GM23338 (cell line): ENCODE measurements around the gene ERN1.

Experiments used
- CREB1 ChIP-seq: fragments of 250-450 bp; sonication (Bioruptor Pico); IDR thresholded peaks from 2 replicates; pipeline ENCODE4 v1.5.0; 2020; ENCODE audit warnings: low read depth, mild to moderate bottlenecking, moderate library complexity
- EZH2 ChIP-seq: fragments of 200-600 bp; sonication (generic); IDR thresholded peaks from one replicate; pipeline ENCODE4 v1.8.0; 2017; ENCODE audit warnings: antibody characterized with exemption, mild to moderate bottlenecking, low read depth; ENCODE audit not compliant: unreplicated experiment
- EZH2phosphoT487 ChIP-seq: fragments of 200-600 bp; sonication (generic); IDR thresholded peaks from one replicate; pipeline ENCODE4 v1.8.1; 2018; ENCODE audit warnings: antibody characterized with exemption; ENCODE audit not compliant: unreplicated experiment
- JUNB ChIP-seq: IDR thresholded peaks from one replicate; pipeline ENCODE4 v1.6.1; 2016; ENCODE audit warnings: antibody characterized with exemption; ENCODE audit not compliant: unreplicated experiment
- POLR2AphosphoS5 ChIP-seq: IDR thresholded peaks from 2 replicates; pipeline ENCODE4 v1.6.1; 2016; ENCODE audit warnings: antibody characterized with exemption, low read depth
- STAT1 ChIP-seq: IDR thresholded peaks from one replicate; pipeline ENCODE4 v1.6.1; 2016; ENCODE audit warnings: antibody characterized with exemption; ENCODE audit not compliant: unreplicated experiment
- ZNF114 ChIP-seq: fragments of 250-450 bp; sonication (Bioruptor Pico); IDR thresholded peaks from 2 replicates; pipeline ENCODE4 v1.5.0; 2020; ENCODE audit warnings: mild to moderate bottlenecking, moderate library complexity
- ZNF331 ChIP-seq: fragments of 250-450 bp; sonication (Bioruptor Pico); IDR thresholded peaks from 2 replicates; pipeline ENCODE4 v1.5.0; 2020; ENCODE audit warnings: low read depth, mild to moderate bottlenecking, moderate library complexity
- TF ChIP-seq, protein P1 (sequence below), 2 experiments: fragments of 200-600 bp in 1 of 2; sonication (generic) in 1 of 2; conservative IDR thresholded peaks; 2 replicates each; pipeline versions ENCODE4 v1.5.1 to v1.6.1; 2016 to 2017; ENCODE audit warnings: antibody characterized with exemption in 2 of 2, low read depth in 2 of 2, mild to moderate bottlenecking in 2 of 2, moderate library complexity in 1 of 2
- TF ChIP-seq, protein P2 (sequence below): IDR thresholded peaks from 2 replicates; pipeline ENCODE4 v1.6.1; 2016; ENCODE audit warnings: antibody characterized with exemption
- TF ChIP-seq, protein P3 (sequence below): IDR thresholded peaks from one replicate; pipeline ENCODE4 v1.6.1; 2018; ENCODE audit warnings: antibody characterized with exemption; ENCODE audit not compliant: unreplicated experiment
- TF ChIP-seq, protein P4 (sequence below): fragments of 250-450 bp; sonication (Bioruptor Pico); IDR thresholded peaks from 2 replicates; pipeline ENCODE4 v1.5.0; 2020; ENCODE audit warnings: mild to moderate bottlenecking, moderate library complexity

DNA sequence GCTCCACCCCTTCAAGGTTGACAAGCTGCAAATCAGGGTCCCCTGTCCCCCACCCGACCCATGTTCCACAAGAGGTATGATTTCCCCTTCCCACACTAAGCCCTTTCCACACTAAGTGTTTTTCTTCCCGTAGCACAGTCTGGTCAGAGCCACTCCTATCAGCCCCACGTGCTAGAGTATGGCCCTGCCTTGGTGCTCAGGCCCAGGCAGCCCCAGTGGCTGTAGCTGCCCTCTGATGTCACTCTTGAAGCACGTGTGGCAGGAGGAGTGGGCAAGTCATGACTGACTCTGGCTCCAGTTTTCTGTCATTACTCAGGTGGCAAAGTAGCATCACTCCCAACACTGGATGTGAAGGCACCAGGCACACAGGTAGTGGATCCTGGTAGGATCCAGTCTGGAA is 35.4 kb upstream of the ERN1 start:
- TF ChIP-seq, protein P1, sequence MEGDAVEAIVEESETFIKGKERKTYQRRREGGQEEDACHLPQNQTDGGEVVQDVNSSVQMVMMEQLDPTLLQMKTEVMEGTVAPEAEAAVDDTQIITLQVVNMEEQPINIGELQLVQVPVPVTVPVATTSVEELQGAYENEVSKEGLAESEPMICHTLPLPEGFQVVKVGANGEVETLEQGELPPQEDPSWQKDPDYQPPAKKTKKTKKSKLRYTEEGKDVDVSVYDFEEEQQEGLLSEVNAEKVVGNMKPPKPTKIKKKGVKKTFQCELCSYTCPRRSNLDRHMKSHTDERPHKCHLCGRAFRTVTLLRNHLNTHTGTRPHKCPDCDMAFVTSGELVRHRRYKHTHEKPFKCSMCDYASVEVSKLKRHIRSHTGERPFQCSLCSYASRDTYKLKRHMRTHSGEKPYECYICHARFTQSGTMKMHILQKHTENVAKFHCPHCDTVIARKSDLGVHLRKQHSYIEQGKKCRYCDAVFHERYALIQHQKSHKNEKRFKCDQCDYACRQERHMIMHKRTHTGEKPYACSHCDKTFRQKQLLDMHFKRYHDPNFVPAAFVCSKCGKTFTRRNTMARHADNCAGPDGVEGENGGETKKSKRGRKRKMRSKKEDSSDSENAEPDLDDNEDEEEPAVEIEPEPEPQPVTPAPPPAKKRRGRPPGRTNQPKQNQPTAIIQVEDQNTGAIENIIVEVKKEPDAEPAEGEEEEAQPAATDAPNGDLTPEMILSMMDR (conservative IDR thresholded peaks at IDR 0.05; ENCODE audit: low read depth in 2 of 2), result no peak
- TF ChIP-seq EZH2, result no peak
- TF ChIP-seq, protein P2, sequence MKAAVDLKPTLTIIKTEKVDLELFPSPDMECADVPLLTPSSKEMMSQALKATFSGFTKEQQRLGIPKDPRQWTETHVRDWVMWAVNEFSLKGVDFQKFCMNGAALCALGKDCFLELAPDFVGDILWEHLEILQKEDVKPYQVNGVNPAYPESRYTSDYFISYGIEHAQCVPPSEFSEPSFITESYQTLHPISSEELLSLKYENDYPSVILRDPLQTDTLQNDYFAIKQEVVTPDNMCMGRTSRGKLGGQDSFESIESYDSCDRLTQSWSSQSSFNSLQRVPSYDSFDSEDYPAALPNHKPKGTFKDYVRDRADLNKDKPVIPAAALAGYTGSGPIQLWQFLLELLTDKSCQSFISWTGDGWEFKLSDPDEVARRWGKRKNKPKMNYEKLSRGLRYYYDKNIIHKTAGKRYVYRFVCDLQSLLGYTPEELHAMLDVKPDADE, result no peak
- TF ChIP-seq POLR2AphosphoS5, result no peak
- TF ChIP-seq ZNF114 (CRISPR knock-in tag), result no peak
- no peak for TF ChIP-seq JUNB
- no peak for TF ChIP-seq EZH2phosphoT487
- TF ChIP-seq ZNF331 (CRISPR knock-in tag), result no peak
- TF ChIP-seq, protein P3, sequence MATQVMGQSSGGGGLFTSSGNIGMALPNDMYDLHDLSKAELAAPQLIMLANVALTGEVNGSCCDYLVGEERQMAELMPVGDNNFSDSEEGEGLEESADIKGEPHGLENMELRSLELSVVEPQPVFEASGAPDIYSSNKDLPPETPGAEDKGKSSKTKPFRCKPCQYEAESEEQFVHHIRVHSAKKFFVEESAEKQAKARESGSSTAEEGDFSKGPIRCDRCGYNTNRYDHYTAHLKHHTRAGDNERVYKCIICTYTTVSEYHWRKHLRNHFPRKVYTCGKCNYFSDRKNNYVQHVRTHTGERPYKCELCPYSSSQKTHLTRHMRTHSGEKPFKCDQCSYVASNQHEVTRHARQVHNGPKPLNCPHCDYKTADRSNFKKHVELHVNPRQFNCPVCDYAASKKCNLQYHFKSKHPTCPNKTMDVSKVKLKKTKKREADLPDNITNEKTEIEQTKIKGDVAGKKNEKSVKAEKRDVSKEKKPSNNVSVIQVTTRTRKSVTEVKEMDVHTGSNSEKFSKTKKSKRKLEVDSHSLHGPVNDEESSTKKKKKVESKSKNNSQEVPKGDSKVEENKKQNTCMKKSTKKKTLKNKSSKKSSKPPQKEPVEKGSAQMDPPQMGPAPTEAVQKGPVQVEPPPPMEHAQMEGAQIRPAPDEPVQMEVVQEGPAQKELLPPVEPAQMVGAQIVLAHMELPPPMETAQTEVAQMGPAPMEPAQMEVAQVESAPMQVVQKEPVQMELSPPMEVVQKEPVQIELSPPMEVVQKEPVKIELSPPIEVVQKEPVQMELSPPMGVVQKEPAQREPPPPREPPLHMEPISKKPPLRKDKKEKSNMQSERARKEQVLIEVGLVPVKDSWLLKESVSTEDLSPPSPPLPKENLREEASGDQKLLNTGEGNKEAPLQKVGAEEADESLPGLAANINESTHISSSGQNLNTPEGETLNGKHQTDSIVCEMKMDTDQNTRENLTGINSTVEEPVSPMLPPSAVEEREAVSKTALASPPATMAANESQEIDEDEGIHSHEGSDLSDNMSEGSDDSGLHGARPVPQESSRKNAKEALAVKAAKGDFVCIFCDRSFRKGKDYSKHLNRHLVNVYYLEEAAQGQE, result no peak
- no peak for TF ChIP-seq CREB1
- no peak for TF ChIP-seq STAT1
- TF ChIP-seq, protein P4, sequence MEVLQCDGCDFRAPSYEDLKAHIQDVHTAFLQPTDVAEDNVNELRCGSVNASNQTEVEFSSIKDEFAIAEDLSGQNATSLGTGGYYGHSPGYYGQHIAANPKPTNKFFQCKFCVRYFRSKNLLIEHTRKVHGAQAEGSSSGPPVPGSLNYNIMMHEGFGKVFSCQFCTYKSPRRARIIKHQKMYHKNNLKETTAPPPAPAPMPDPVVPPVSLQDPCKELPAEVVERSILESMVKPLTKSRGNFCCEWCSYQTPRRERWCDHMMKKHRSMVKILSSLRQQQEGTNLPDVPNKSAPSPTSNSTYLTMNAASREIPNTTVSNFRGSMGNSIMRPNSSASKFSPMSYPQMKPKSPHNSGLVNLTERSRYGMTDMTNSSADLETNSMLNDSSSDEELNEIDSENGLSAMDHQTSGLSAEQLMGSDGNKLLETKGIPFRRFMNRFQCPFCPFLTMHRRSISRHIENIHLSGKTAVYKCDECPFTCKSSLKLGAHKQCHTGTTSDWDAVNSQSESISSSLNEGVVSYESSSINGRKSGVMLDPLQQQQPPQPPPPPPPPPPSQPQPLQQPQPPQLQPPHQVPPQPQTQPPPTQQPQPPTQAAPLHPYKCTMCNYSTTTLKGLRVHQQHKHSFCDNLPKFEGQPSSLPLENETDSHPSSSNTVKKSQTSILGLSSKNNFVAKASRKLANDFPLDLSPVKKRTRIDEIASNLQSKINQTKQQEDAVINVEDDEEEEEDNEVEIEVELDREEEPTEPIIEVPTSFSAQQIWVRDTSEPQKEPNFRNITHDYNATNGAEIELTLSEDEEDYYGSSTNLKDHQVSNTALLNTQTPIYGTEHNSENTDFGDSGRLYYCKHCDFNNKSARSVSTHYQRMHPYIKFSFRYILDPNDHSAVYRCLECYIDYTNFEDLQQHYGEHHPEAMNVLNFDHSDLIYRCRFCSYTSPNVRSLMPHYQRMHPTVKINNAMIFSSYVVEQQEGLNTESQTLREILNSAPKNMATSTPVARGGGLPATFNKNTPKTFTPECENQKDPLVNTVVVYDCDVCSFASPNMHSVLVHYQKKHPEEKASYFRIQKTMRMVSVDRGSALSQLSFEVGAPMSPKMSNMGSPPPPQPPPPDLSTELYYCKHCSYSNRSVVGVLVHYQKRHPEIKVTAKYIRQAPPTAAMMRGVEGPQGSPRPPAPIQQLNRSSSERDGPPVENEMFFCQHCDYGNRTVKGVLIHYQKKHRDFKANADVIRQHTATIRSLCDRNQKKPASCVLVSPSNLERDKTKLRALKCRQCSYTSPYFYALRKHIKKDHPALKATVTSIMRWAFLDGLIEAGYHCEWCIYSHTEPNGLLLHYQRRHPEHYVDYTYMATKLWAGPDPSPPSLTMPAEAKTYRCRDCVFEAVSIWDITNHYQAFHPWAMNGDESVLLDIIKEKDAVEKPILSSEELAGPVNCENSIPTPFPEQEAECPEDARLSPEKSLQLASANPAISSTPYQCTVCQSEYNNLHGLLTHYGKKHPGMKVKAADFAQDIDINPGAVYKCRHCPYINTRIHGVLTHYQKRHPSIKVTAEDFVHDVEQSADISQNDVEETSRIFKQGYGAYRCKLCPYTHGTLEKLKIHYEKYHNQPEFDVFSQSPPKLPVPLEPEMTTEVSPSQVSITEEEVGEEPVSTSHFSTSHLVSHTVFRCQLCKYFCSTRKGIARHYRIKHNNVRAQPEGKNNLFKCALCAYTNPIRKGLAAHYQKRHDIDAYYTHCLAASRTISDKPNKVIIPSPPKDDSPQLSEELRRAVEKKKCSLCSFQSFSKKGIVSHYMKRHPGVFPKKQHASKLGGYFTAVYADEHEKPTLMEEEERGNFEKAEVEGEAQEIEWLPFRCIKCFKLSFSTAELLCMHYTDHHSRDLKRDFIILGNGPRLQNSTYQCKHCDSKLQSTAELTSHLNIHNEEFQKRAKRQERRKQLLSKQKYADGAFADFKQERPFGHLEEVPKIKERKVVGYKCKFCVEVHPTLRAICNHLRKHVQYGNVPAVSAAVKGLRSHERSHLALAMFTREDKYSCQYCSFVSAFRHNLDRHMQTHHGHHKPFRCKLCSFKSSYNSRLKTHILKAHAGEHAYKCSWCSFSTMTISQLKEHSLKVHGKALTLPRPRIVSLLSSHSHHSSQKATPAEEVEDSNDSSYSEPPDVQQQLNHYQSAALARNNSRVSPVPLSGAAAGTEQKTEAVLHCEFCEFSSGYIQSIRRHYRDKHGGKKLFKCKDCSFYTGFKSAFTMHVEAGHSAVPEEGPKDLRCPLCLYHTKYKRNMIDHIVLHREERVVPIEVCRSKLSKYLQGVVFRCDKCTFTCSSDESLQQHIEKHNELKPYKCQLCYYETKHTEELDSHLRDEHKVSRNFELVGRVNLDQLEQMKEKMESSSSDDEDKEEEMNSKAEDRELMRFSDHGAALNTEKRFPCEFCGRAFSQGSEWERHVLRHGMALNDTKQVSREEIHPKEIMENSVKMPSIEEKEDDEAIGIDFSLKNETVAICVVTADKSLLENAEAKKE (CRISPR knock-in tag), result no peak
